MM.1S (cell line): ENCODE measurements around the gene ETFB.

Experiments
- EZH2 ChIP-seq: fragments of 300-600 bp; sonication (generic); optimal IDR thresholded peaks from 2 replicates; pipeline ENCODE3; 2017; ENCODE audit warnings: low read depth, mild to moderate bottlenecking, antibody characterized with exemption, low read length, mixed read lengths
- TF ChIP-seq, protein P1 (sequence below): fragments of 300-600 bp; sonication (generic); IDR thresholded peaks from 2 replicates; pipeline ENCODE4 v1.5.1; 2016; ENCODE audit warnings: antibody characterized with exemption, low read length, mixed read lengths

GRCh38 chr19:51329411-51329810, 36.8 kb downstream of the ETFB start:
- TF ChIP-seq, protein P1, sequence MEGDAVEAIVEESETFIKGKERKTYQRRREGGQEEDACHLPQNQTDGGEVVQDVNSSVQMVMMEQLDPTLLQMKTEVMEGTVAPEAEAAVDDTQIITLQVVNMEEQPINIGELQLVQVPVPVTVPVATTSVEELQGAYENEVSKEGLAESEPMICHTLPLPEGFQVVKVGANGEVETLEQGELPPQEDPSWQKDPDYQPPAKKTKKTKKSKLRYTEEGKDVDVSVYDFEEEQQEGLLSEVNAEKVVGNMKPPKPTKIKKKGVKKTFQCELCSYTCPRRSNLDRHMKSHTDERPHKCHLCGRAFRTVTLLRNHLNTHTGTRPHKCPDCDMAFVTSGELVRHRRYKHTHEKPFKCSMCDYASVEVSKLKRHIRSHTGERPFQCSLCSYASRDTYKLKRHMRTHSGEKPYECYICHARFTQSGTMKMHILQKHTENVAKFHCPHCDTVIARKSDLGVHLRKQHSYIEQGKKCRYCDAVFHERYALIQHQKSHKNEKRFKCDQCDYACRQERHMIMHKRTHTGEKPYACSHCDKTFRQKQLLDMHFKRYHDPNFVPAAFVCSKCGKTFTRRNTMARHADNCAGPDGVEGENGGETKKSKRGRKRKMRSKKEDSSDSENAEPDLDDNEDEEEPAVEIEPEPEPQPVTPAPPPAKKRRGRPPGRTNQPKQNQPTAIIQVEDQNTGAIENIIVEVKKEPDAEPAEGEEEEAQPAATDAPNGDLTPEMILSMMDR = no peak
- TF ChIP-seq EZH2 = no peak
